SK-N-MC (cell line): ENCODE data around the gene BATF2.

Experiments used
- EZH2 ChIP-seq: fragments of 200-600 bp; sonication (generic); IDR thresholded peaks from one replicate; pipeline ENCODE4 v1.6.1; 2017; ENCODE audit warnings: antibody characterized with exemption
- POLR2AphosphoS5 ChIP-seq: IDR thresholded peaks from 2 replicates; pipeline ENCODE4 v1.6.1; 2012; ENCODE audit warnings: mild to moderate bottlenecking, low read depth, low read length, borderline replicate concordance

GRCh38 chr11:64969209-64969608, 27.6 kb downstream of the BATF2 start:
- TF ChIP-seq POLR2AphosphoS5 (no peak), EZH2 (no peak)
